Keratinocyte (primary cell): ENCODE results near the gene SAC3D1. TPM values are rescaled to one million over a fixed set of nuclear protein-coding genes. Genes with fewer than 3 reads are reported as not detected.
A peak's percentile ranks its signal among the peaks of the same experiment; 100 is the strongest.

Experiments used
- DNase-seq: peaks from one replicate; pipeline ENCODE4 v3.0.0-alpha.2; 2011; ENCODE audit warnings: low read depth, missing footprints, low spot score
- FAIRE-seq: peaks from 2 replicates; lab custom pipeline; 2011; peaks lifted over from hg19 to GRCh38; lab: Jason Lieb, UNC
- H2AFZ ChIP-seq: 2 replicates; pipeline ENCODE4 v1.6.0; 2012; ENCODE audit warnings: low read length, control low read depth, inconsistent platforms; ENCODE audit not compliant: control insufficient read depth
- H3K27ac ChIP-seq: 2 replicates; pipeline ENCODE4 v1.5.1; 2011; ENCODE audit warnings: low read length; ENCODE audit not compliant: control insufficient read depth, insufficient read depth
- H3K27me3 ChIP-seq: 3 replicates; pipeline ENCODE4 v1.6.0; 2011; ENCODE audit warnings: low read length; ENCODE audit not compliant: control insufficient read depth, insufficient read depth; ENCODE audit errors: extremely low read depth
- H3K36me3 ChIP-seq, 2 experiments: 2 replicates in 1 of 2; 3 replicates in 1 of 2; pipeline ENCODE4 v1.5.1; 2011; ENCODE audit warnings: low read length in 2 of 2, mild to moderate bottlenecking in 1 of 2; ENCODE audit not compliant: control insufficient read depth in 2 of 2, insufficient read depth in 2 of 2; ENCODE audit errors: extremely low read depth in 1 of 2
- H3K4me1 ChIP-seq: 3 replicates; pipeline ENCODE4 v1.5.1; 2011; ENCODE audit warnings: low read length; ENCODE audit not compliant: control insufficient read depth, insufficient read depth; ENCODE audit errors: extremely low read depth
- H3K4me2 ChIP-seq: 3 replicates; pipeline ENCODE4 v1.6.0; 2011; ENCODE audit warnings: low read depth, low read length; ENCODE audit not compliant: control insufficient read depth, insufficient read depth; ENCODE audit errors: extremely low read depth
- H3K4me3 ChIP-seq, 3 experiments: fragments of 200-600 bp in 1 of 3; sonication (generic) in 1 of 3; 2 replicates in 2 of 3; 3 replicates in 1 of 3; pipeline ENCODE4 v1.5.1; 2011 to 2016; ENCODE audit warnings: low read length in 3 of 3, mild to moderate bottlenecking in 3 of 3, control low read depth in 2 of 3, inconsistent platforms in 1 of 3, low read depth in 1 of 3, mixed read lengths in 1 of 3, mixed run types in 1 of 3, moderate library complexity in 1 of 3; ENCODE audit not compliant: control insufficient read depth in 2 of 3, insufficient read depth in 2 of 3; ENCODE audit errors: extremely low read depth in 1 of 3
- H3K79me2 ChIP-seq: 2 replicates; pipeline ENCODE4 v1.6.0; 2012; ENCODE audit warnings: low read length; ENCODE audit not compliant: control insufficient read depth, insufficient read depth
- H3K9ac ChIP-seq: 3 replicates; pipeline ENCODE4 v1.6.0; 2011; ENCODE audit warnings: low read length; ENCODE audit not compliant: control insufficient read depth, insufficient read depth; ENCODE audit errors: extremely low read depth
- H3K9me1 ChIP-seq: 3 replicates; pipeline ENCODE4 v1.6.0; 2011; ENCODE audit warnings: low read length; ENCODE audit not compliant: control insufficient read depth, insufficient read depth; ENCODE audit errors: extremely low read depth
- H3K9me3 ChIP-seq: 2 replicates; pipeline ENCODE4 v1.5.1; 2012; ENCODE audit warnings: low read depth, low read length; ENCODE audit not compliant: control insufficient read depth
- H4K20me1 ChIP-seq: 3 replicates; pipeline ENCODE4 v1.6.0; 2011; ENCODE audit warnings: low read length; ENCODE audit not compliant: control insufficient read depth, insufficient read depth; ENCODE audit errors: extremely low read depth
- CTCF ChIP-seq, 3 experiments: IDR thresholded peaks in 1 of 3; conservative IDR thresholded peaks in 1 of 3; optimal IDR thresholded peaks in 1 of 3; 2 replicates in 2 of 3; 3 replicates in 1 of 3; pipeline versions ENCODE3 to v1.5.1; 2011; ENCODE audit warnings: low read length in 3 of 3, mild to moderate bottlenecking in 3 of 3, moderate library complexity in 2 of 3, control low read depth in 1 of 3, inconsistent platforms in 1 of 3; ENCODE audit not compliant: insufficient read depth in 2 of 3; ENCODE audit errors: extremely low read depth in 1 of 3
- EZH2 ChIP-seq: IDR thresholded peaks from one replicate; pipeline ENCODE4 v1.6.1; 2012; ENCODE audit warnings: inconsistent platforms, mild to moderate bottlenecking, low read length, moderate library complexity
- dilution Hi-C: fragments of 300-500 bp; cut with MboI; formaldehyde crosslinking; loops from one replicate; pipeline ENCODE4 v1.7.0; 2020; ENCODE audit warnings: low sequenced_read_pairs; ENCODE audit not compliant: extremely low pct_ligation_motif_present
- polyA plus RNA-seq, 5 experiments: library from polyadenylated mRNA; depleted of rRNA in 3 of 5; stranded (reverse) in 3 of 5; stranded (forward) in 1 of 5; unstranded in 1 of 5; fragments of >200 nt; gene quantifications; 1 replicate in 1 of 5; 2 replicates in 3 of 5; 3 replicates in 1 of 5; pipeline versions ENCODE4 v1.2.1 to v1.2.3, GENCODE V29; 2011 to 2012; ENCODE audit warnings: missing spikeins in 2 of 5, low read depth in 1 of 5, low replicate concordance in 1 of 5

Gene SAC3D1
- polyA plus RNA-seq, 1 donor (not counting 4 experiments of a cell fraction or from before 2014, with no cell fraction given), result 4.9 TPM

GRCh38 chr11:65060913-65061408 is 20.0 kb downstream of the SAC3D1 start:
- no peak for FAIRE-seq
- no peak overlapping the region for H3K4me2 ChIP-seq
- dilution Hi-C loops, result no loop called here

GRCh38 chr11:65063532-65063931 is 22.5 kb downstream of the SAC3D1 start:
- no peaks in the 10 kb centered on the region for H3K4me1 ChIP-seq
- no peak overlapping the region for H3K4me2 ChIP-seq
- no peak for TF ChIP-seq EZH2
- no peak for TF ChIP-seq CTCF (optimal IDR thresholded peaks at IDR 0.05 in 1 of 3, IDR thresholded peaks at IDR 0.05 in 1 of 3, conservative IDR thresholded peaks at IDR 0.05 in 1 of 3; ENCODE audit: extremely low read depth in 1 of 3, insufficient read depth in 2 of 3, low read length in 3 of 3)
- no peaks in the 10 kb centered on the region for H3K27me3 ChIP-seq
- DNase-seq (no peak), FAIRE-seq (no peak)
- no peak overlapping the region for H3K9ac ChIP-seq
- dilution Hi-C loops, result no loop called here
- H3K36me3 ChIP-seq, result no peaks in the 10 kb centered on the region
- no peaks in the 10 kb centered on the region for H3K9me3 ChIP-seq
- H3K79me2 ChIP-seq, result no peaks in the 10 kb centered on the region
- H3K4me3 ChIP-seq, result no peak overlapping the region
- H3K27ac ChIP-seq, result no peak overlapping the region
- H4K20me1 ChIP-seq, result no peaks in the 10 kb centered on the region
- H3K9me1 ChIP-seq, result no peaks in the 10 kb centered on the region
- H2AFZ ChIP-seq, result no peak overlapping the region

More at GRCh38 chr11:65060913-65061408, 20.0 kb downstream of the SAC3D1 start:
- H4K20me1 ChIP-seq, result no peaks in the 10 kb centered on the region
- H3K4me1 ChIP-seq, result no peaks in the 10 kb centered on the region
- no peak overlapping the region for H2AFZ ChIP-seq
- H3K4me3 ChIP-seq, result no peak overlapping the region
- H3K9ac ChIP-seq, result no peak overlapping the region
- no peaks in the 10 kb centered on the region for H3K9me3 ChIP-seq
- TF ChIP-seq EZH2, result no peak
- TF ChIP-seq CTCF (optimal IDR thresholded peaks at IDR 0.05 in 1 of 3, IDR thresholded peaks at IDR 0.05 in 1 of 3, conservative IDR thresholded peaks at IDR 0.05 in 1 of 3; ENCODE audit: extremely low read depth in 1 of 3, insufficient read depth in 2 of 3, low read length in 3 of 3), result peak in 2 of 3 experiments; percentile 24 to 36
- no peaks in the 10 kb centered on the region for H3K9me1 ChIP-seq
- no peaks in the 10 kb centered on the region for H3K79me2 ChIP-seq
- no peaks in the 10 kb centered on the region for H3K27me3 ChIP-seq
- no peak overlapping the region for H3K27ac ChIP-seq
- no peak for DNase-seq
- H3K36me3 ChIP-seq, result no peaks in the 10 kb centered on the region
